Heart left ventricle (tissue), 13 donors: ENCODE results near the gene NPVF.

Experiments used
- POLR2A ChIP-seq, 2 donors: fragments of 450-650 bp; IDR thresholded peaks; one replicate each; pipeline ENCODE4 v1.6.1; 2017; ENCODE audit warnings: antibody characterized with exemption in 2 of 2, mild to moderate bottlenecking in 2 of 2, moderate library complexity in 2 of 2
- TF ChIP-seq, protein P1 (sequence below), 12 donors: fragments of 200-600 bp; sonication (generic) in 4 of 12; IDR thresholded peaks; one replicate each; pipeline versions ENCODE4 v1.5.0 to v1.8.0; 2018 to 2022; ENCODE audit warnings: antibody characterized with exemption in 12 of 12, mild to moderate bottlenecking in 5 of 12
- donor health status: ischemic (EF 13 %, LVEDD 7.1; RV severe dilation, severe dysfunction).
- donor health status: DM: no; HTN: yes; CAD: no.
- donor health status: DM: no; HTN: no; CAD: no.
- donor health status: ischemic (EF 25% LVEDD 6.9; RV normal size, moderate dysfunction).
- donor health status: ischemic (EF 25% LVEDD 5.7; RV mildly dilated, moderate dysfunction).
- donor health status: ischemic (EF 35%, LVEDD 5.7; RV mildly dilated, moderate dysfunction).
- donor health status: nonischemic (EF 11% LVEDD 7.7; RV severe dilation, severe dysfunction).
- donor health status: DM: yes; HTN: yes; CAD: no.
- donor health status: PGD.
- donor health status: ischemic (EF 29% LVEDD 5.4; RV normal size, mild dysfunction).
- donor health status: nonischemic (EF 23%, LVEDD 6.1; RV moderate dilation, normal function).

GRCh38 chr7:25181532-25181931 lies 46.8 kb downstream of the NPVF start:
- TF ChIP-seq, protein P1, sequence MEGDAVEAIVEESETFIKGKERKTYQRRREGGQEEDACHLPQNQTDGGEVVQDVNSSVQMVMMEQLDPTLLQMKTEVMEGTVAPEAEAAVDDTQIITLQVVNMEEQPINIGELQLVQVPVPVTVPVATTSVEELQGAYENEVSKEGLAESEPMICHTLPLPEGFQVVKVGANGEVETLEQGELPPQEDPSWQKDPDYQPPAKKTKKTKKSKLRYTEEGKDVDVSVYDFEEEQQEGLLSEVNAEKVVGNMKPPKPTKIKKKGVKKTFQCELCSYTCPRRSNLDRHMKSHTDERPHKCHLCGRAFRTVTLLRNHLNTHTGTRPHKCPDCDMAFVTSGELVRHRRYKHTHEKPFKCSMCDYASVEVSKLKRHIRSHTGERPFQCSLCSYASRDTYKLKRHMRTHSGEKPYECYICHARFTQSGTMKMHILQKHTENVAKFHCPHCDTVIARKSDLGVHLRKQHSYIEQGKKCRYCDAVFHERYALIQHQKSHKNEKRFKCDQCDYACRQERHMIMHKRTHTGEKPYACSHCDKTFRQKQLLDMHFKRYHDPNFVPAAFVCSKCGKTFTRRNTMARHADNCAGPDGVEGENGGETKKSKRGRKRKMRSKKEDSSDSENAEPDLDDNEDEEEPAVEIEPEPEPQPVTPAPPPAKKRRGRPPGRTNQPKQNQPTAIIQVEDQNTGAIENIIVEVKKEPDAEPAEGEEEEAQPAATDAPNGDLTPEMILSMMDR (IDR thresholded peaks at IDR 0.05): no peak
- no peak for TF ChIP-seq POLR2A (IDR thresholded peaks at IDR 0.05)
